HepG2 (cell line): Measurements from ENCODE around the gene LIMA1. TPM values are rescaled to one million over a fixed set of nuclear protein-coding genes. Genes with fewer than 3 reads are reported as not detected.

Source experiments
- ARID5B ChIP-seq: IDR thresholded peaks from 2 replicates; pipeline ENCODE4 v1.4.0; 2020; ENCODE audit warnings: mild to moderate bottlenecking, missing genetic modification reagents
- CHCHD3 ChIP-seq: sonication (generic); formaldehyde crosslinking; IDR thresholded peaks from 2 replicates; pipeline ENCODE4 v1.8.0; 2022; ENCODE audit warnings: mild to moderate bottlenecking, missing genetic modification reagents, moderate library complexity
- KDM4B ChIP-seq: sonication (generic); formaldehyde crosslinking; IDR thresholded peaks from 2 replicates; pipeline ENCODE4 v1.4.0; 2020; ENCODE audit warnings: missing genetic modification reagents
- KMT2A ChIP-seq: sonication (generic); formaldehyde crosslinking; IDR thresholded peaks from 2 replicates; pipeline ENCODE4 v1.4.0; 2020; ENCODE audit warnings: missing genetic modification reagents
- MED1 ChIP-seq: sonication (generic); formaldehyde crosslinking; IDR thresholded peaks from 2 replicates; pipeline ENCODE4 v1.4.0; 2020; ENCODE audit warnings: missing genetic modification reagents
- NCOA2 ChIP-seq: sonication (generic); formaldehyde crosslinking; IDR thresholded peaks from 2 replicates; pipeline ENCODE4 v1.8.0; 2022; ENCODE audit warnings: inconsistent platforms
- NCOR1 ChIP-seq: fragments of 200-600 bp; sonication (generic); IDR thresholded peaks from 2 replicates; pipeline ENCODE4 v1.7.0; 2017; ENCODE audit warnings: antibody characterized with exemption, low read length, borderline replicate concordance
- PAX8 ChIP-seq: sonication (generic); formaldehyde crosslinking; IDR thresholded peaks from 2 replicates; pipeline ENCODE4 v1.8.0; 2022; ENCODE audit warnings: mild to moderate bottlenecking, missing genetic modification reagents, borderline replicate concordance
- RFX5 ChIP-seq: IDR thresholded peaks from 2 replicates; pipeline ENCODE4 v1.6.1; 2011; ENCODE audit warnings: low read depth, low read length, improper control_type of control experiment
- SP140L ChIP-seq: sonication (generic); formaldehyde crosslinking; IDR thresholded peaks from 2 replicates; pipeline ENCODE4 v1.4.0; 2020; ENCODE audit warnings: missing genetic modification reagents, borderline replicate concordance
- SP4 ChIP-seq: sonication (generic); formaldehyde crosslinking; IDR thresholded peaks from 2 replicates; pipeline ENCODE4 v1.8.1; 2023; ENCODE audit warnings: mild to moderate bottlenecking, missing genetic modification reagents
- UBTF ChIP-seq: sonication (generic); formaldehyde crosslinking; IDR thresholded peaks from 2 replicates; pipeline ENCODE4 v1.4.0; 2020; ENCODE audit warnings: mild to moderate bottlenecking, missing genetic modification reagents
- ZBTB1 ChIP-seq: sonication (generic); formaldehyde crosslinking; IDR thresholded peaks from 2 replicates; pipeline ENCODE4 v1.4.0; 2020; ENCODE audit warnings: missing genetic modification reagents, borderline replicate concordance
- ZBTB3 ChIP-seq: sonication (generic); formaldehyde crosslinking; IDR thresholded peaks from 2 replicates; pipeline ENCODE4 v1.4.0; 2020; ENCODE audit warnings: low read depth, mild to moderate bottlenecking, moderate library complexity, missing genetic modification reagents, borderline replicate concordance
- ZFP1 ChIP-seq: IDR thresholded peaks from 2 replicates; pipeline ENCODE4 v1.6.1; 2016
- ZNF839 ChIP-seq: sonication (generic); formaldehyde crosslinking; IDR thresholded peaks from 2 replicates; pipeline ENCODE4 v1.4.0; 2020; ENCODE audit warnings: missing genetic modification reagents, mild to moderate bottlenecking, borderline replicate concordance
- polyA plus RNA-seq, 8 experiments: library from polyadenylated mRNA; depleted of rRNA in 3 of 8; stranded (reverse) in 7 of 8; unstranded in 1 of 8; fragments of >200 nt; fragmentation: Illumina TruSeq in 4 of 8; extraction: Trizol in 4 of 8; gene quantifications; 2 replicates each; pipeline versions ENCODE4 v1.2.1 to v1.2.3, GENCODE V29; 2011 to 2016; ENCODE audit warnings: low read depth in 4 of 8, missing spikeins in 1 of 8, mixed read lengths in 1 of 8; ENCODE audit not compliant: insufficient read depth in 1 of 8
- total RNA-seq, 5 experiments: library from RNA; depleted of rRNA; stranded (reverse); fragments of >200 nt; fragmentation: Illumina TruSeq; extraction: Trizol; gene quantifications; 2 replicates each; pipeline ENCODE4 v1.2.3, GENCODE V29; 2016; ENCODE audit warnings: low read depth in 1 of 5
- TF ChIP-seq, protein P1 (sequence below): sonication (generic); formaldehyde crosslinking; IDR thresholded peaks from 2 replicates; pipeline ENCODE4 v1.9.0; 2021; ENCODE audit warnings: missing genetic modification reagents, borderline replicate concordance
- TF ChIP-seq, protein P2 (sequence below): IDR thresholded peaks from 2 replicates; pipeline ENCODE4 v1.6.1; 2016; ENCODE audit warnings: missing compliant biosample characterization, missing genetic modification reagents, borderline replicate concordance
- TF ChIP-seq, protein P3 (sequence below): sonication (generic); formaldehyde crosslinking; IDR thresholded peaks from 2 replicates; pipeline ENCODE4 v1.5.0; 2020; ENCODE audit warnings: mild to moderate bottlenecking, missing genetic modification reagents

Gene LIMA1
- total and polyA plus RNA-seq, 2 of the 13 experiments (the other 11 are each of a cell fraction or from before 2014, with no cell fraction given): 13.0 to 19.8 TPM

DNA sequence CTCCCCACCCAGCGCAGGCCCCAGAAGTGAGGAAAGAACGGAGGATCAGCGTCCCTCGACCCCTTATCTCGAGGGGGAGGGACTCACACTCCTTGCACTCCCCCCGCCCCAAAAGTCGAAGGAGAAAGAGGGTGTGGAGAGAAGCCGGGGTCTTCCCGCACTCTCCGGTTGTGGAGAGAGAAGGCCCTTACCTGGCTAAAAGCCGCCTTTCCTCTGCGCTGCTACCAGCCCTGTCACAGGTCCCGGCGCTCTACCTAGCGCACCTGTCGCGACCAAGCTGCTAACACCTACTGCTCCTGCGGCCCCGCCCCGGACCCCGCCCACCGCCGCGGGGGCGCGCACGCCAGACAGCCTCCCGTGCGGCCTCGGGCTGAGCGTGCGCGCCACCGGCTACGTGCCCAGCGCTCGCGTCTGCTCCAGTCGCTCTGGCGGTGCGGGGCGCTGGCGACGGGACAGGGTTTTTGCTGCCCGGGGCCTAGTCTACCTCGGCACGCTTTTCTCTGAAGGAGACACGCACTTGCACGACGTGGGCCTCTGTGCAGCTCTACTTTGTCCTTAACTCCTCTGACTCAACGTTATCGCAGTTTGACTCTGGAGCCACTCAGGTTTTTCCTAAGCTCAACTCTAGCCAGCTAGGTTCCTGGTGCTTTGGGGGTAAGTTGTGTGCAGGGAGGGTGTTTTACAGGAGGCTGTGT is at the start of gene LIMA1 (continued):
- TF ChIP-seq SP4 (CRISPR knock-in tag) (0 out of 2 replicates have a peak, but pooled peaks have one; percentile 76), PAX8 (CRISPR knock-in tag) (no peak), ZFP1 (no peak), KDM4B (no peak), ARID5B (CRISPR knock-in tag) (no peak), NCOR1 (no peak), ZBTB3 (CRISPR knock-in tag) (no peak), KMT2A (CRISPR knock-in tag) (no peak), ZBTB1 (CRISPR knock-in tag) (no peak), SP140L (CRISPR knock-in tag) (no peak), UBTF (no peak), RFX5 (no peak), NCOA2 (CRISPR knock-in tag) (0 out of 2 replicates have a peak, but pooled peaks have one; percentile 20), CHCHD3 (CRISPR knock-in tag) (no peak), MED1 (CRISPR knock-in tag) (peak; percentile 52), ZNF839 (CRISPR knock-in tag) (no peak)
- TF ChIP-seq, protein P1, sequence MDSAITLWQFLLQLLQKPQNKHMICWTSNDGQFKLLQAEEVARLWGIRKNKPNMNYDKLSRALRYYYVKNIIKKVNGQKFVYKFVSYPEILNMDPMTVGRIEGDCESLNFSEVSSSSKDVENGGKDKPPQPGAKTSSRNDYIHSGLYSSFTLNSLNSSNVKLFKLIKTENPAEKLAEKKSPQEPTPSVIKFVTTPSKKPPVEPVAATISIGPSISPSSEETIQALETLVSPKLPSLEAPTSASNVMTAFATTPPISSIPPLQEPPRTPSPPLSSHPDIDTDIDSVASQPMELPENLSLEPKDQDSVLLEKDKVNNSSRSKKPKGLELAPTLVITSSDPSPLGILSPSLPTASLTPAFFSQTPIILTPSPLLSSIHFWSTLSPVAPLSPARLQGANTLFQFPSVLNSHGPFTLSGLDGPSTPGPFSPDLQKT (CRISPR knock-in tag): no peak
- TF ChIP-seq, protein P2, sequence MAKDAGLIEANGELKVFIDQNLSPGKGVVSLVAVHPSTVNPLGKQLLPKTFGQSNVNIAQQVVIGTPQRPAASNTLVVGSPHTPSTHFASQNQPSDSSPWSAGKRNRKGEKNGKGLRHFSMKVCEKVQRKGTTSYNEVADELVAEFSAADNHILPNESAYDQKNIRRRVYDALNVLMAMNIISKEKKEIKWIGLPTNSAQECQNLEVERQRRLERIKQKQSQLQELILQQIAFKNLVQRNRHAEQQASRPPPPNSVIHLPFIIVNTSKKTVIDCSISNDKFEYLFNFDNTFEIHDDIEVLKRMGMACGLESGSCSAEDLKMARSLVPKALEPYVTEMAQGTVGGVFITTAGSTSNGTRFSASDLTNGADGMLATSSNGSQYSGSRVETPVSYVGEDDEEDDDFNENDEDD (CRISPR knock-in tag): peak; percentile 37; the same call in 1 of the 2 replicates
- TF ChIP-seq, protein P3, sequence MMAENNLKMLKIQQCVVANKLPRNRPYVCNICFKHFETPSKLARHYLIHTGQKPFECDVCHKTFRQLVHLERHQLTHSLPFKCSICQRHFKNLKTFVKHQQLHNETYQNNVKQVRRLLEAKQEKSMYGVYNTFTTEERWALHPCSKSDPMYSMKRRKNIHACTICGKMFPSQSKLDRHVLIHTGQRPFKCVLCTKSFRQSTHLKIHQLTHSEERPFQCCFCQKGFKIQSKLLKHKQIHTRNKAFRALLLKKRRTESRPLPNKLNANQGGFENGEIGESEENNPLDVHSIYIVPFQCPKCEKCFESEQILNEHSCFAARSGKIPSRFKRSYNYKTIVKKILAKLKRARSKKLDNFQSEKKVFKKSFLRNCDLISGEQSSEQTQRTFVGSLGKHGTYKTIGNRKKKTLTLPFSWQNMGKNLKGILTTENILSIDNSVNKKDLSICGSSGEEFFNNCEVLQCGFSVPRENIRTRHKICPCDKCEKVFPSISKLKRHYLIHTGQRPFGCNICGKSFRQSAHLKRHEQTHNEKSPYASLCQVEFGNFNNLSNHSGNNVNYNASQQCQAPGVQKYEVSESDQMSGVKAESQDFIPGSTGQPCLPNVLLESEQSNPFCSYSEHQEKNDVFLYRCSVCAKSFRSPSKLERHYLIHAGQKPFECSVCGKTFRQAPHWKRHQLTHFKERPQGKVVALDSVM: 0 out of 2 replicates have a peak, but pooled peaks have one; percentile 37
